ENCODE measurements around the gene HYCC2.
"Not testable (repeated sequence)": the region's sequence is repeated elsewhere in the genome, so short reads cannot be mapped to it uniquely, and the experiment has no call there.

The HYCC2 gene

GRCh38 chr2:201070948-201071478 lies 458 bp downstream of the HYCC2 start:
- DNase-seq, result no peak

GRCh38 chr2:201064797-201065329 lies 6.6 kb downstream of the HYCC2 start:
- no peak for DNase-seq

- not testable (repeated sequence) for DNase-seq
These were observed 8.0 kb downstream of the HYCC2 start for GRCh38 chr2:201063516-201063915.

- no peak for DNase-seq
These were observed 11.3 kb downstream of the HYCC2 start for GRCh38 chr2:201059961-201060755.

- no peak for DNase-seq
These were observed 12.6 kb downstream of the HYCC2 start for GRCh38 chr2:201058914-201059313.

- no peak for DNase-seq
These were observed 13.7 kb downstream of the HYCC2 start for GRCh38 chr2:201057715-201058248.

GRCh38 chr2:201057087-201057521 lies 14.4 kb downstream of the HYCC2 start:
- no peak for DNase-seq

- DNase-seq, result no peak
These were observed 22.0 kb downstream of the HYCC2 start for GRCh38 chr2:201049455-201049854.

- DNase-seq, result no peak
These were observed 24.6 kb downstream of the HYCC2 start for GRCh38 chr2:201046881-201047280.

- not testable (repeated sequence) for DNase-seq
These were observed 28.4 kb downstream of the HYCC2 start for GRCh38 chr2:201043050-201043449.

GRCh38 chr2:201042451-201042850 lies 29.0 kb downstream of the HYCC2 start:
- DNase-seq, result not testable (repeated sequence)

GRCh38 chr2:201040867-201041628 lies 30.4 kb downstream of the HYCC2 start:
- DNase-seq, result no peak

- DNase-seq, result no peak
These were observed 32.6 kb downstream of the HYCC2 start for GRCh38 chr2:201038855-201039254.

GRCh38 chr2:201038361-201038760 lies 33.1 kb downstream of the HYCC2 start:
- not testable (repeated sequence) for DNase-seq

- not testable (repeated sequence) for DNase-seq
These were observed 37.1 kb downstream of the HYCC2 start for GRCh38 chr2:201034355-201034754.

- no peak for DNase-seq
These were observed 47.0 kb downstream of the HYCC2 start for GRCh38 chr2:201024518-201024917.

- DNase-seq, result no peak
These were observed 49.6 kb downstream of the HYCC2 start for GRCh38 chr2:201021914-201022313.

Data from activated CD4-positive, alpha-beta T cell treated with anti-CD3 and anti-CD28 coated beads for 1 hour (primary cell).